Measurements from ENCODE around the gene PRKD1.
"Not testable (repeated sequence)": the region's sequence is repeated elsewhere in the genome, so short reads cannot be mapped to it uniquely, and the experiment has no call there.

Gene PRKD1

DNA sequence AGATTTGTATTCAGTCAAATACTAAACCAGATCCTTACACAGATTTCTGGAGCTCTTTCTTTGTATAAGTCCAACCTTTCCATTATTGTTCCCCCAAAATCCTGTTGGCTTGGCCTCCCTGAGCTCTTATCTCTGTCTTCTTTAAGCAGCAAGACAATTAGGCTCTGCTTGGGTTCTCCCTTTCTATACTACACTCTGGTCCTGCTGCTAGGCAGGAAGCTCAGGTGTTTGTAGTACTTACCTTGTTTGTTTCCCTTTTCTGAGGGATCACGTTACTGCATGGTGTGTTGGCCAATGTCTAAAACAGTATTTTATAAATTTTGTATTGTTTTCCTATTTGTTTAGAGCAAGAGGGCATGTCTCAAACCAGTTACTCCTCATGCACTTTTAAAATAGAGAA, 192.9 kb downstream of the PRKD1 start:
- no peak for DNase-seq

- not testable (repeated sequence) for DNase-seq
Observed at GRCh38 chr14:29726560-29727331, 200.9 kb downstream of the PRKD1 start.

GRCh38 chr14:29724991-29725390, 202.7 kb downstream of the PRKD1 start:
- no peak for DNase-seq

DNA sequence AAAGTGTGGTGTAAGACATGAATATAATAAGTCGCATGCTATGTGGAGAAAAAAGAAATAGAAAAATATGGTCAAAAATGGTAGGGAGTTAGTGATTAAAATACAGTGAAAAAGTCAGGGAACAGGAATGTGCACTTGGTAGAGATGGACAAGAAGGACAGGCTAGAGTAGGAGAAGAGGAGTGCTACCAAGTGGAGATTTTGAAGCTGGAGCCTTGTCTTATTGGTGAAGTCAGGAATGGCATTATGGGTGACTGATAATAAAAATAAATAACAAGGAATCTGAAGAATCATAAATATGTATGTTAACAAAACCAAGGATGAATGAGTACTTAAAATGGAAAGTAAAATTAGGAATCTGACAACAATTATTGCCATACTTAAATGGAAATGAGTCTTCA, 204.8 kb downstream of the PRKD1 start:
- no peak for DNase-seq

DNA sequence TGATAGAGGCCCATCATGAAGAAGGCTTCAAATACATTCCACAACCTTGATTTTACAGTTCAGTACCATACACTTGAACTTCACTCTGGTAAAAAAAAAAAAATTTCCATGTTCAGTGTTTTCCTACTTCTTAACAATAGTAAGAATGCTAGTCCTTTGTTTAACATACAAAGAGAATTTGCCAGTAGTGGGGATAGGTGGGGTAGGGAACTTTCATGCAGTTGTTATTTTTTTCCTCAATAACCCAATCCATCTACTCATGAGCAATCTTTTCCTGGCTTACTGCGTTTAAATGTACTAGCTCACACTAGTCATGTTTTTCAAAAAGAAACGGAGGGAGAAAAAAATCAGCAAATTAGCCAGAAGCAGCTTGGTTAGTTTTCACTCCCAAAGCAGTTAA, 206.1 kb downstream of the PRKD1 start:
- DNase-seq: no peak

- DNase-seq: no peak
Observed at GRCh38 chr14:29717901-29718300, 209.7 kb downstream of the PRKD1 start.

GRCh38 chr14:29716150-29716549, 211.5 kb downstream of the PRKD1 start:
- DNase-seq: no peak

DNA sequence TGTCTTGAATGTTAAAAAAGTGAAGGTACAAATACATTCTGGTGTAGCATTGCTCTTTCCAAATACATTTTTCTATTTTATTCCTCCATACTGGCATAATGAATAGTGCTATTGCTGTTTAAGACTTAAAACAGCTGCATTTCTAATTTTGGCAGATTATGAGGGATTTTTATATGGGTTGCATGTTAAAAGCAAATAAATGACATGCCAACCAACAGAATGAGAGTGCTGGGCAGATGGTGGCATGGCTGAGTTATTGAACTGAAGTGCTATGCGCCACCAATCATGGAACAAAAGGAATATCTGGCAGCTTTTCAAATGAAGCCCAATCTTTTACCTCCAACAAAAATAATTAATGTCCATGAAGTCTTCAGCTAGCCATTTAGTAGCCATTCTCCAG, 215.0 kb downstream of the PRKD1 start:
- no peak for DNase-seq

DNA sequence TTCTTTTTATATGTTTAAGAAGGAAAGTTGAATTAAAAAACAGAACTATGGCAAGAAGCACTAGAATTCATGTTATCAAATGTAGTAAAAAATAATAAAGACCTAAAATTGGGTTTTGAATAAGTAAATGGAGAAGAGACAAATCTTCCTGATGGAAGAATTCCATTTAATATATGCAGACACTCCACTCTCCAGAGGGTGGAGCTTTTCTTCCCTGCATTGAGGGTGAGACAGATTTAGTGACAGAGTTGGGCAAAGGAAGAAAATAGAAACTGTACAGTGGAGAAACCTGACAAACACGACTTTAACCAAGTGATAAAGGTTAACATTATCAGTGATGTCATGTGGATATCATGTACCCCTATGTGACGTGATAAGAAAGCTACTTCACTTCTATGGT, 217.6 kb downstream of the PRKD1 start:
- DNase-seq: no peak

- no peak for DNase-seq
Observed at GRCh38 chr14:29709490-29709889, 218.2 kb downstream of the PRKD1 start.

DNA sequence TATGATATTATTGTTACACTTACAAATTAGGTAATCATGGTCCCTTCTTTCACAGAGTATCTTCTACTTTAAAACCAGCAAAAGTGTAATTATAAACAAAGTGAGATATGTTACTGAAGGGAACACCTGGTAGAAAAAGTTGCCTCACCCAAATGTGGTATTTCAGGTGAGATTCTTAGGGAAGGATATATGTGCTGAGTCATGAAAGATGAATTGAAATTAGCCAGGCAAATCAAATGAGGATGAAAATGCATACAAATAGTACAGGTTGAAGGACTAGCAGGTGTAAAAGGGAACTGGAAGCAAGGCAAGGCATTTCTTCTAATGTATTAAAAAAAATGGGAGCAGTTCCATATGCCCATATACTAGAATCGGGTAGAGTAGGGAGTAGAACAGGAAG, 220.9 kb downstream of the PRKD1 start:
- DNase-seq: no peak

DNA sequence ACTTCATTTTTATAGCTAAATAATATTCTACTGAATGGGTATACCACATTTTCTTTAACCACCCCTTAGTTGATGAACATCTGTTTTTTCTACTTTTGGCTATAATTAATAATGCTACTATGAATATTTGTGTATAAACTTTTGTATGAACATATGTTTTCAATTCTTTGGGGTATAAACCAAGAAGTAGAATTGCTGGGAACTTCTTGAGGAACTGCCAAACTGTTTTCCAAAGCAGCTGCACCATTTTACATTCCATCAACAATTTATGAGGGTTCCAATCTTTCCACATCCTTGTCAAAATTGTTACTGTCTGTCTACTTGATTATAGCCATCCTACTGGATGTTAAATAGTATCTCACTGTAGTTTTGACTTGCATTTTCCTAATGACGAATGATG, 221.8 kb downstream of the PRKD1 start:
- no peak for DNase-seq

DNA sequence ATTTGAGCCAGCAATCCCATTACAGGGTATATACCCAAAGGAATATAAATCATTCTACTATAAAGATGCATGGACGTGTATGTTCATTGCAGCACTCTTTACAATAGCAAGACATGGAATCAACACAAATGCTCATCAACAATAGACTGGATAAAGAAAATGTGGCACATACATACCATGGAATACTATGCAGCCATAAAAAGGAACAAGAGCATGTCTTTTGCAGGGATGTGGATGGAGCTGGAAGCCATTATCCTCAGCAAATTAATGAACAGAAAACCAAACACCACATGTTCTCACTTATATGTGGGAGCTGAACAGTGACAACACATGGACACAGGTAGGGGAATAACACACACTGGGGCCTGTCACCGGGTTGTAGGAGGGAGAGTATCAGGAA, 238.1 kb downstream of the PRKD1 start:
- not testable (repeated sequence) for DNase-seq

- DNase-seq: no peak
Observed at GRCh38 chr14:29687866-29688265, 239.8 kb downstream of the PRKD1 start.

DNA sequence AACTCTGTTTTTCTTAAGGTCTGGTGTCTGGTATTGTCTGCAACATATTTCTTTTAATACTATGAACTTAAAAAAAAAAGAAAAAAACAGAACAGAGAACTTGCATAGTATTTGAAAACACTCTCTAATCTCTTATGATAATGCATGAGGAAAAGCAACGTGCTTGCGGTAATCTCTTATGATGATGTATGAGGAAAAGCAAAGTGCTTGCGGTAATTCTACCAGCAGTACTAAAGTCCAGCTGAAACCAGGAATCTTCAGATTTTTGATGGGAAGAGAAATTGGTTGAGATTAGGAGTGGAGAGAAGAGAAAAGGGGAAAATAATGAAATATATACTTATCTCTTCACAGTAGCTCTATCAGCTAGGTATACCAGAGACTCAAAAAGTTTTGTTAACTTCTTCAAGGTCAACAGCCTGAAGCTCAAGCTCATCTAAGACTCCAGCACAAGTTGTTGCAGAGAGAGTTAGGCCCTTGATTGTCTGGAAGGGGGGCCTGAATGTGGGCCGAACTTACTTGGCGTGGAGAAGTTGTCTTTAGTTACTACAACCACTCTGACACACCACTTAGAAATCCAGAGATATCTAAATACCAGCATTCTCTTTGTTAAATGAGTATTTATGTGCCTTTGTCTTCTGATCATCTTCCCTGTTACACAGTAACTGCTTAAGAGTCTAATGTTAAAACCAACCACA, 240.4 kb downstream of the PRKD1 start:
- no peak for DNase-seq

DNA sequence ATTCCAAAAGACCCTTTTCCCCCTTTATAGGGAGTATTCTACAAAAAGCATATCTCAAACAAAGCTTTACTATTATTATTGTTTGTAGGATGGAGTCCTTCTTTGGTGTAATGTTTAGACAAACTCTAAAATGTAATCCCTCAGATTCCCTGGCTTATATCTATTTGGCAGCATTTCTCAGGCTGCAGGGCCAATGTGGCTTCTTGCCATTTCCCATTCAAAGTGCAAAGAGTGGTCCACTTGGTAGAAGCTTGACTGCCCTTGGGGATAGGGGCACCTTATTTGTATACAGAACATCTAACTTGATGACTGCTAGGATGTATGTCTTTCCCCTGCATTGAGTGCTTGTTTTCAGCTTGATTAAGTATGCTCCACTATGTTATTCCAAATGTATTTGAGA, 242.7 kb downstream of the PRKD1 start:
- no peak for DNase-seq

DNA sequence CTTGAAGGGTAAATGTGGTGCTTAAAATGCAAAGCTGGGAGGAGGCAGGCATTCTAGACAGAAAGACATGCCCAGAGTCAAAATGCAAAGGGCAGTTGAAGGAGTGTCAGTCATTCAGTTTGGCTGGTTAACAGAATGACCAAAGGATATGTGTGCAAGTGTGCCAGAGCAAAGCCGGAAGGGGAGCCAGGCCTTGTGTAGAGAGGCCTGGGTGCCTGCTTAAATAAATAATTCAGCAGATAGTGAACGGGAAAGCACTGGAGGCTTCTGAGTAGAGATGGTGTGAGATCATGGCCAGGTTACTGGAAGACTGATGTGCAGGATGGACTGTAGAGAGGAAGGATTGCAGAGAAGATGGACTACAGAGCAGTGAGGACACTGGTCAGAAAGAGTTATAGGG, 244.9 kb downstream of the PRKD1 start:
- DNase-seq: no peak

- DNase-seq: no peak
Observed at GRCh38 chr14:29681316-29681715, 246.3 kb downstream of the PRKD1 start.

DNA sequence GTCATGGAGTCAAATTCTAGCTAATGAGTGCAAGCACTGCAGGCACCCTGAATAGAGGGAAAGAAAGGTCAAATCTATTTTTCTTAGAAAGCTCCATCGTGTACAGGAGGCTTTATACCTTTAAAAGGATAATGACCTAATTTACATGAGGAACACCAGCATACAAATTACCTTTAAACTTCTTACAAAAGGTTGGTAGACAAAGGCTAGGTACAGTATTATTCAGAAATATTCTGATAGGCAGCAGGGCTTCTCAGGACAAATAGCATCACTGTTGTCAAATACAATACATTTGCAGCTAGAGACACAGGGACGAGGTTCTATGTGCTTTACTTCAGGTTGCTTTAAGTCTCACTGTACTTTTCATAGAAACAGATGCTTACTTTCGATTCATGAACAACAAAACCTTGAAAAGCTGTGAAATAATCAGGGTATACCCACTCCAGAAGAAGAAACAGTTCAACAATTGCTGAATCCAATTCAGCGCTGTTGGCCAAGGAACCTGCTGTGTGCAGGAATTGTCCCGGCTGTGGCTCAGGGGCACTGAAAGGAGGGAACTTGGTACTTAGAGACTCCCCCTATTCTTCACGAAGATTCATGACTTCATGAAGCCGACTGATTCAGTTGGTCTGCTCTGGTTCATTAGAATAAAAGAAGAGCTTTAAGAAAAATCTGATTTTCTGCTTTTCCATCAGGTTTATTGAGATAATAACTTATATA, 252.9 kb downstream of the PRKD1 start:
- no peak for DNase-seq

DNA sequence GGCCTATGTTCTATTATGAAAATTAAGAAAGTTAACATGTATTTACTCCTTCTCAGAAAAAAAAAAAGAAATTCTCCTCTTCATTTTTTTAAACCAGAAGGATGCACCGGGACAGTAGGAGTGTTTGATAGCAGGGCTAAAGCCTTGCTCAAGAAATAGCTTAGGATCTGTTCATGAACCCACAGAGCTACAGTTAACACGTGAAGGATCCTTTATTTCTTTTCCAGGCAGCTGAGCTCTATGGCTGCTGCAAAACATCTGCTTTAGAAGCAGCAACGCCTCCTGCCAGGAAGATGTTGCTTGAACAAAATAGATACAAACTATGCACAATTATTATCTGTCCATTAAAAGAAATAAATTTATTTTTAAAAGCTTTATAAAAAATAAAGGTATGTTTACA, 254.8 kb downstream of the PRKD1 start:
- no peak for DNase-seq

DNA sequence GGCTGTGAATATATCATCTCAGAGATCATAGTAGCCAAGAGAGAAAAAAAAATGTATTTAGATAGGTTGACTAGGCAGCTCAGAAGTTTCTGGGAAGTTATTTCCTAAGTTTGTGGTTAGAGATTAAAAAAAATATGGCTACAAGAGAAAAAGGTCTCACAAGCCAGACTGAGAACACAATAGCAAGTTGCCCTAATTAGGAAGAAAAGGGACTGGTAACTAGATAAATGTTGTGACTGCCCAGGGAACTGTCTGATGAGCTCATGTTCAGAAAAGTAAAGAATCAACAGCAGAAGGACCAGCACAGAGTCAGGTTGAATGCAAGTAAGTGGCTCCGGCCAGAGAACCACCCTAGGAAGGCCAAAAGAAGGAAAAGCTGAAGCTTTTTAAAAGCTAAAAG, 256.6 kb downstream of the PRKD1 start:
- no peak for DNase-seq

DNA sequence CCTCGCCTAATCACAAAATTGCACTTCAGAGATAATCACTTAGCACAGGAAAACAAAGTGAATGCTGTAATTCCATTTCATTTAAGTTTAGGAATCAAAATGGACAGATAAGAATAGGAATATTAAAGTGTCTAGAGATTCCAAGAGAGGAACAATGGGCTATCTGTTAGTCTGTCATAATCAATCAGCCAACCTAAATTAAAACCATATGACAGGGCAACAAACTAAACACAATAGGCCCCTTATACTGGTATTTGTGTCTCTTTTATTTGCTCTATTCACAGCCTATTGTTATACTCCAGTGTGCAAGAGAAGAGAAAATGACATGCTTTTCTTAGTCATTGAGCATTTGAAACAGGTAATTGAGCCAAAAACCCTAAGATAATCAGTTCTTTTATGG, 259.4 kb downstream of the PRKD1 start:
- DNase-seq: no peak

- DNase-seq: no peak
Observed at GRCh38 chr14:29664515-29664914, 263.1 kb downstream of the PRKD1 start.

DNA sequence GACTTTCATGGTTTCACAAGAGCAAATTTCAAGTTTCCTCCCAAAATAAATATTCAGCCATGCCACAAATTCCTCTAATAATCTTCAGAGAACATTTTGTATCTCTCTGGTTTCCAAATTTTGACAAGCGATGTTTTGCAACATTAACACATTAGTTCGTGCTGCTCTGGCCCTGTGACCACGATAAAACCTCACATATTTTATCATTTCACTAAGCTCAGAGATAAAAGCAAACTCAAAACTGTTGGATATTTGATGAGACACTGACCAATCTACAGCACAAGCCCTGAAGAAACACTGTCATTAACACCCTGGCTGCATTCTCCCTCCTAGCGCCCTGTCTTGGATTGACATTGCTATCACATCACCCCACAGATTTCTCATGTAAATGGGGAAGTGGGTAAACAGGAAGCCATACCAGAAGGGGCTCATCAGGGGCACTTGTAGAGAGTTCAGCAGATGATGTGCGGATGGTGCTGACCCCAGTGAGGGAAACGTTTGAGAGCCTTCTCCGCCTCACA, 264.3 kb downstream of the PRKD1 start:
- no peak for DNase-seq

Measured in left hindlimb (tissue), 1 donor.